AG09319 (cell line): Measurements from ENCODE around the gene SUCLA2.
A peak's percentile ranks its signal among the peaks of the same experiment; 100 is the strongest.
"Not testable (repeated sequence)": the region's sequence is repeated elsewhere in the genome, so short reads cannot be mapped to it uniquely, and the experiment has no call there.

Experiments used
- DNase-seq: peaks from one replicate; pipeline ENCODE4 v3.0.0-alpha.2; 2010; ENCODE audit warnings: low read depth; ENCODE audit errors: extremely low read depth
- TF ChIP-seq, protein P1 (sequence below): IDR thresholded peaks from 2 replicates; pipeline ENCODE4 v1.5.1; 2011; ENCODE audit warnings: low read depth, mild to moderate bottlenecking, inconsistent platforms, low read length, moderate library complexity

Gene SUCLA2

DNA sequence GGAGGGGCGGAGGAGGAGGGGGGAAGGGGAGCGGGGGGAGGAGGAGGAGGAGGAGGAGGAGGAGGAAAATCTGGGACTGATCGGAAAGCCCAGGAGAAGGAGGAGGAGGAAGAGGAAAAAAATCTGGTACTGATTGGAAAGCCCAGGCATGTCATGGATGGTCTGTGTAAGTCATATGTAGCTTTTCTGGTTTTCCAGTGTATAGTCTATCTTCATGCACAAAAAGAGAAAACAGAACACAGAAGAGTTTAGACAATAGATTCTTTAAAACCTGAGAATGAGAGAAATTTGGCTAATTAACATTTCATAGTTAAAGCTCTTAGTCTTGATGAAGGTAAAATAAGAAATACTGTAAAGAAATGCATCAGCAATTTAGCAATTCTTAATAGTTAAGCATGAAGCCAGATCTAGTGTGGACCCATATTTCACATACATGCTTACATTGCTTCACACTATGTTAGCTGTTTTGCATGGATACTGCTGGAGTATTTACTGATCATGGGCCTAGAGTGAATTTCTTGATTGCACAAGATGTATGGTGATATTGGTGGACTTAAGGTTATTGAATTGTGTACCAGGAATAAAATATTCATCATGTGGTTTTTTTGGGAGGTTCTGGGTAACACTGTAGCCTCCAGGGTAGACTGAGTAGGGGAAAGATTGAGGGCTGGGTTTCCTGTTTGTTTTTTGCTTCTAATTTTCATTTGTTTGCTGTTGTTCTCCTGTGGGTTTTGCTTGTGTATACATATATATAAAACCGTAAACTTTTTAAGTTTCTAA is 41.4 kb downstream of the SUCLA2 start:
- DNase-seq = no peak
- TF ChIP-seq, protein P1, sequence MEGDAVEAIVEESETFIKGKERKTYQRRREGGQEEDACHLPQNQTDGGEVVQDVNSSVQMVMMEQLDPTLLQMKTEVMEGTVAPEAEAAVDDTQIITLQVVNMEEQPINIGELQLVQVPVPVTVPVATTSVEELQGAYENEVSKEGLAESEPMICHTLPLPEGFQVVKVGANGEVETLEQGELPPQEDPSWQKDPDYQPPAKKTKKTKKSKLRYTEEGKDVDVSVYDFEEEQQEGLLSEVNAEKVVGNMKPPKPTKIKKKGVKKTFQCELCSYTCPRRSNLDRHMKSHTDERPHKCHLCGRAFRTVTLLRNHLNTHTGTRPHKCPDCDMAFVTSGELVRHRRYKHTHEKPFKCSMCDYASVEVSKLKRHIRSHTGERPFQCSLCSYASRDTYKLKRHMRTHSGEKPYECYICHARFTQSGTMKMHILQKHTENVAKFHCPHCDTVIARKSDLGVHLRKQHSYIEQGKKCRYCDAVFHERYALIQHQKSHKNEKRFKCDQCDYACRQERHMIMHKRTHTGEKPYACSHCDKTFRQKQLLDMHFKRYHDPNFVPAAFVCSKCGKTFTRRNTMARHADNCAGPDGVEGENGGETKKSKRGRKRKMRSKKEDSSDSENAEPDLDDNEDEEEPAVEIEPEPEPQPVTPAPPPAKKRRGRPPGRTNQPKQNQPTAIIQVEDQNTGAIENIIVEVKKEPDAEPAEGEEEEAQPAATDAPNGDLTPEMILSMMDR = no peak

DNA sequence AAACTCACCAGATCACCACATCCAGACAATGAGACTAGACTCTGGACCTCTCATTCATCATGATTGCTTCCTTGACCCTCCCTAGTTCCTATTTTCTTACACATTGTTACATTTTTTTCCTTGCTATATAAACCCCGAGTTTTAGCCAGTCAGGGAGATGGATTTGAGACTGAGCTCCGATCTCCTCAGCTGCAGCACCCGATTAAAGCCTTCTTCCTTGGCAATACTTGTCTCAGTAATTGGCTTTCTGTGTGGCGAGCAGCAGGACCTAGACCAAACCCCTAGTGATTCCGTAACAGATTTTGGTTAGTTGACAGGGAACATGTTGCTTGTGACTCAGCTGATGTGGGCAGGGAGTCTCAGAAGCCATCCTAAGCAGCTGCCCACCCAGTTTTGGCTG is 44.0 kb downstream of the SUCLA2 start:
- no peak for DNase-seq
- TF ChIP-seq, protein P1 = no peak

DNA sequence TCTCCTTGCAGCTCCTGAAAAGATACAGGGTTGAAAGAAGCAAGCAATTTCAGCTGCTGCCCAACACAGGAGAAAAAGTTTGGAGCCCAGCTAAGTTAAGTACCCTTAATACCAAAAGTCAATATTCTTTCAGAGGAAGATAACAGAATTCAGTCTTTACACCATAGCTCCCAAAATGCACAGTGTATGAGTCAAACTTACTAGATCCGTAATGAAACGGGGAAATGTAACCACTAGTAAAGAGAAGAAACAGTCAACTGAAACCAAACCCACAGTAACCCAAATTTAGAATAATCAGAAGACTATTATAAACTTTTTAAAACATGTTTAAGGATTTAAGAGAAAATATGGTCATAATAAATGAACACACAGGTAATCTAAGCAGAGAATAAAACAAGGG is 45.2 kb downstream of the SUCLA2 start:
- DNase-seq = no peak
- TF ChIP-seq, protein P1 = no peak

DNA sequence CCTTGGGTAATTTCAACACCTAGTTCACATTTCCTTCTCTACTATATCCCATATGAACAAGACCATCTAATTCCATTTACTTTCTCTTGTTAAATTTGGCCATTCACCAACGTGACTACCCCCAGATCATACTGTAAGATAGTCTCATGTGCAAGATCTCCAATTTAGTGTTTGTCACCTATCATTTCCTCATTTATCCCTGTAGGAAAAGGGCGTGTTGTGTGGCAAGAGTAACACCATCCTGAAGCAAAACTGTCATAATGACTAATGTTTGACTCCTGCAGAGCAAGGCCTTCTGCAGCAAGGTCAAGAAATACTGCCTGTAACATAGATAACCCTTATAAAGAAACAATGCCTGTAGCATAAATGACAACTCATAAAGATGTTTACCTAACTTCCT is 51.3 kb downstream of the SUCLA2 start:
- DNase-seq = no peak
- TF ChIP-seq, protein P1 = no peak

DNA sequence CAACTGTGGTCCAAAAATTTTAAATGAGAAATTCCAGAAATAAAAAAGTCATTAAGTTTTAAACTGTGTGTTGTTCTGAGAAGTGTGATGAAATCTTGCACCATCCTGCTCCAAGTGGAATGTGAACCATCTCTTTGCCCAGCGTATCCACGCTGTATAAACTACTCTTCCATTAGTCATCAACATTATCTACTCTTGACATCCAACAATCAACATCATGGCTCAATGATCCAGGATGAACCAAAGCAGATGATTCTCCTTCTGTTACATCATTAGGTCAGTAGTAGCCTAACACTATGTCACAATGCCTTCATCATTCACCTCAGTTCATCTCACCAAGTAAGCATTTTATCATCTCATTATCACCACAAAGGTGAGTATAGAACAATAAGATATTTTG is 55.3 kb downstream of the SUCLA2 start:
- TF ChIP-seq, protein P1 = no peak
- peak; percentile 19 for DNase-seq

DNA sequence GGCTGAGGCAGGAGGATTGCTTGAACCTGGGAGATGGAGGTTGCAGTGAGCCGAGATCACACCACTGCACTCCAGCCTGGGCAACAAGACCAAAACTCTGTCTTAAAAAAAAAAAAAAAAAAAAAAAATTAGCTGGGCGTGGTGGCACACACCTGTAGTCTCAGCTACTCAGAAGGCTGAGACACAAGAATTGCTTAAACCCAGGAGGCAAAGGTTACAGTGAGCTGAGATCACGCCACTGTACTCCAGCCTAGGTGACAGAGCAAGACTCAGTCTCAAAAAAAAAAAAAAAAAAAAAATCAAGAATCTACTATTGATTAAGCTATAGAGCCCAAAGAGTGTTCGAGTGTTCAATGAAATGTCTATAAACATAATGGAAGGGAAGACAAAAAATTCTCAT is 55.9 kb downstream of the SUCLA2 start:
- DNase-seq = not testable (repeated sequence)

DNA sequence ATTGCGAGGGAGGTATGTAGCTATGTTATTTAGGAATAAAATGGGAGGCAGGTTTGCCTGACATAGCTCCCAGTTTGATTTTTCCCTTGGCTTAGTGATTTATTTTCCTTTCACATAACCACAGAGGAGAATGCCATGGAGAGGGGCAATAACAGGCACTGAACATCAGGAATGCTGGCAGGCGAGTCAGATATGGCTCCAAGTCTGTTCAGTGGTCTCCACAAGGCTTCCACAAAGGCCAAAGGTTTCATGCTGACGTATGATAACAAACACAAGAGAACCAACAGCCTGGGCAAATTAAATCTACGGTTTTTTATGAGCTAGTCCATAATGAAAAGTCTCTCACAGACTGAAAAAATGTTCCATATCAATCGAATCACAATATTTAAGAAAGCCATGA is 66.7 kb downstream of the SUCLA2 start:
- no peak for DNase-seq
- TF ChIP-seq, protein P1 = no peak
